ENCODE results near the gene HDAC7. TPM values are rescaled to one million over a fixed set of nuclear protein-coding genes. Genes with fewer than 3 reads are reported as not detected.
"Not testable (repeated sequence)": the region's sequence is repeated elsewhere in the genome, so short reads cannot be mapped to it uniquely, and the experiment has no call there.

Gene HDAC7
- total and polyA plus RNA-seq, 2 experiments from 2014 or later = 41.3 to 60.1 TPM

DNA sequence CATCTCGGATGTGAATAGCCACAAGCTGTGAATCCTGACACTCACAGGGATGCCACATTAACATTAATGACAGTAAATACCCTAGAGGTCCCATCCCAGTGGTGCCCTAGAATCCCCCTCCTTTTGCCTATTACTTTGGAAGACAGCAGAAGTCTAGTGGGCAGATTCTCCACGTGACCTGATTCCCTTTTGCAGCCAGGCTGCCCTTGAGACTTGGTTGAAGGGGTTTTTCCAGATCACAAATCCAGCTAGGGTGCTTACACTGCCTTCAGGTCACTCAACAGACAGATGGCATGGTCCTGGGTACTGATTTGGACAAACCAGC lies 8.7 kb downstream of the HDAC7 start (continued):
- TF ChIP-seq ZNF462 (CRISPR knock-in tag; IDR thresholded peaks at IDR 0.05) (no peak), POLR2AphosphoS5 (IDR thresholded peaks at IDR 0.05; ENCODE audit: low read depth) (no peak), JUNB (IDR thresholded peaks at IDR 0.05; ENCODE audit: unreplicated experiment) (no peak), ZNF114 (CRISPR knock-in tag; IDR thresholded peaks at IDR 0.05) (no peak), EZH2phosphoT487 (IDR thresholded peaks at IDR 0.05; ENCODE audit: unreplicated experiment) (no peak), NANOG (IDR thresholded peaks at IDR 0.05; ENCODE audit: borderline replicate concordance) (no peak)

DNA sequence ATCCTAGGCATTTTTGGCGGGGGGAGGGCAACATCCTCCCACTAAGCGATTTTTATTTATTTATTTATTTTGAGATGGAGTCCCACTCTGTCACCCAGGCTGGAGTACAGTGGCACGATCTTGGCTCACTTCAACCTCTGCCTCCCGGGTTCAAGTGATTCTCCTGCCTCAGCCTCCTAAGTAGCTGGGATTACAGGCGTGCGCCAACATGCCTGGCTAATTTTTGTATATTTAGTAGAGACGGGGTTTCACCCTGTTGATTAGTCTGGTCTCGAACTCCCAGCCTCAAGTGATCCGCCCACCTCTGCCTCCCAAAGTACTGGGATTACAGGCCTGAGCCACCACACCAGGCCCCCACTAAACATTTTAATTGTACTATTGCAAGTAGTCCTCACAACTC lies 10.2 kb downstream of the HDAC7 start:
- Mint-ChIP-seq H3K4me1 (peaks cover 85% of the 10 kb centered on the region), H3K36me3 (ENCODE audit: low read depth) (peaks cover 14% of the 10 kb centered on the region)
- not testable (repeated sequence) for H3K9me3 Mint-ChIP-seq; ATAC-seq; H3K4me3 Mint-ChIP-seq; H3K27ac Mint-ChIP-seq; H2AFZ ChIP-seq; H3K4me3 ChIP-seq; H3K27me3 ChIP-seq (ENCODE audit: insufficient read depth); H3K36me3 ChIP-seq (ENCODE audit: insufficient read depth); H3K27me3 Mint-ChIP-seq (ENCODE audit: insufficient read depth, low read depth, poor library complexity); H3K9me2 ChIP-seq (ENCODE audit: insufficient read depth); H3K27ac ChIP-seq (ENCODE audit: low read depth); DNase-seq (ENCODE audit: low spot score)
- Histone ChIP-seq H3K4me2 (peak overlapping the region; percentile 94; the same call in 1 of the 2 replicates), H3K4me1 (ENCODE audit: insufficient read depth) (peaks cover 71% of the 10 kb centered on the region), H4K20me1 (replicated peaks; ENCODE audit: insufficient read depth) (peaks cover 34% of the 10 kb centered on the region), H3F3A (replicated peaks; ENCODE audit: low read depth) (peaks cover 22% of the 10 kb centered on the region), H3K79me2 (replicated peaks; ENCODE audit: insufficient read depth) (peaks cover 87% of the 10 kb centered on the region)

Measured in GM23338 (cell line).